Activated CD4-positive, CD25-positive, alpha-beta regulatory T cell treated with anti-CD3 and anti-CD28 coated beads, Interleukin-2, amount 50 U/mL, for 24 hours (primary cell): Measurements from ENCODE around the gene HYAL2.
"Not testable (repeated sequence)": the region's sequence is repeated elsewhere in the genome, so short reads cannot be mapped to it uniquely, and the experiment has no call there.

Experiments used
- ATAC-seq, 2 donors: fragments of 150-1000 bp; cut with Tn5 transposase; one replicate each; pipeline ENCODE4 v1.10.0; 2021; ENCODE audit warnings: mild to moderate bottlenecking in 1 of 2, moderate library complexity in 1 of 2

The HYAL2 gene

GRCh38 chr3:50288387-50289007, 34.0 kb downstream of the HYAL2 start:
- no peak for ATAC-seq

GRCh38 chr3:50287262-50287661, 35.3 kb downstream of the HYAL2 start:
- no peak for ATAC-seq

- ATAC-seq, result no peak
These were observed 36.0 kb downstream of the HYAL2 start for GRCh38 chr3:50286322-50287227.

DNA sequence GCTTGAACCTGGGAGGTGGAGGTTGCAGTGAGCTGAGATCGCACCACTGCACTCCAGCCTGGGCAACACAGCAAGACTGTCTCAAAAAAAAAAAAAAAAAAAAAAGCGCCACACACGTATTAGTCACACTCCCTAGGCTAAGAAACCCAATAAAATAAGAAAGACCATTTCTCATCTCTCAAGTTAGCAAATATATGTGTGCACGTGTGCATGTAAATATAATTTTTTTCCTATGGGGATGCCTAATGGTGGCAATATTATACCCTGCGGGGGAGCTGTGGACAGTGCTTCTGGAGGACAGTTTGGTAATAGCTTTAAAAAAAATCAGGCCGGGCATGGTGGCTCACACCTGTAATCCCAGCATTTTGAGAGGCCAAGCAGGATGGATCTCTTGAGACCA, 38.4 kb downstream of the HYAL2 start:
- not testable (repeated sequence) for ATAC-seq

- ATAC-seq, result no peak
These were observed 43.1 kb downstream of the HYAL2 start for GRCh38 chr3:50279255-50280016.

DNA sequence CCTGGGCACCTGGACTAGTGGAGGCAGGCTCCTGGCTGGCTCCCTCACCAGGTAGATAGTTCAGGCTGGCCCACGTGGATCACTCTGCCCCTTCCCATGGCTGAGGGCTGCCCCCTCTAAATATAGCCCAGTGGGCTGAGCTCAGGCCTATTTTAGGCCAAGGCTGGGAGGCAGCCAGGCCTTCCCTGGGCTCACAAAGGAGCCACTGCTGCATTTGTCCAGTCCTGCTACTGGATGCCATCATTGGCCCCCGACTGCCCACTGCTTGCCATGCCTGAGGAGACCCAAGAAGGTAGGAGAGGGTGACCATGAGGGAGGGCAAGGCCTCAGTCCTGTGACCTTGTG, 43.7 kb downstream of the HYAL2 start, which contains the start of gene LSMEM2:
Gene LSMEM2 (plus strand): TSS at position 208 of the 345 bp plus-strand sequence. CDS start 27 bp downstream, at position 235.
- ATAC-seq, result peak in 1 of 2 donors; percentile 7

- peak in 1 of 2 donors; percentile 19 for ATAC-seq
These were observed 44.2 kb downstream of the HYAL2 start for GRCh38 chr3:50278123-50278879.

GRCh38 chr3:50276762-50277101, 45.8 kb downstream of the HYAL2 start:
- ATAC-seq, result no peak

DNA sequence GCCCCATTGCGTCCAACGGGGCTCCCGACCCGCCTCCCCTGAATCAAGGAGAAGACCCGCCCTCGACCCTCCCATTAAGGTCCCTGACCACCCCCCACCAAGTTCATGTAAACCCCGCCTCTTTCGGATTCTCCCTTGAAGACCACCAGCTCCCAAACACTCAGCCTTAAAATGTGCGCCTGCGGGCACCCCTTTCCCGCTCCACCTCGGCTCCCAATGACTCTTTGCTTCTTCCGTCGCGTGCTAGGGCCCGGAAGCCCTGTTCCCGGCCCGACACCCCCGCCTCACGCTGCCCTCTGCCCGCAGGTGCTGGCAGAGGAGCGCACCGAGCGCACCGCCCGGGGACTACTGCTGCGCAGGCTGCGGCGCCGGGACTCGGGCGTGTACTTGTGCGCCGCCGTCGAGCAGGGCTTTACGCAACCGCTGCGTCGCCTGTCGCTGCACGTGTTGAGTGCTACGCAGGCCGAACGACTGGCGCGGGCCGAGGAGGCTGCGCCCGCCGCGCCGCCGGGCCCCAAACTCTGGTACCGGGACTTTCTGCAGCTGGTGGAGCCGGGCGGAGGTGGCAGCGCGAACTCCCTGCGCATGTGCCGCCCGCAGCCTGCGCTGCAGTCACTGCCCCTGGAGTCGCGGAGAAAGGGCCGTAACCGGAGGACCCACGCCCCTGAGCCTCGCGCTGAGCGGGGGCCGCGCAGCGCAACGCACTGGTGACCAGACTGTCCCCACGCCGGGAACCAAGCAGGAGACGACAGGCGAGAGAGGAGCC, 46.4 kb downstream of the HYAL2 start:
- no peak for ATAC-seq

DNA sequence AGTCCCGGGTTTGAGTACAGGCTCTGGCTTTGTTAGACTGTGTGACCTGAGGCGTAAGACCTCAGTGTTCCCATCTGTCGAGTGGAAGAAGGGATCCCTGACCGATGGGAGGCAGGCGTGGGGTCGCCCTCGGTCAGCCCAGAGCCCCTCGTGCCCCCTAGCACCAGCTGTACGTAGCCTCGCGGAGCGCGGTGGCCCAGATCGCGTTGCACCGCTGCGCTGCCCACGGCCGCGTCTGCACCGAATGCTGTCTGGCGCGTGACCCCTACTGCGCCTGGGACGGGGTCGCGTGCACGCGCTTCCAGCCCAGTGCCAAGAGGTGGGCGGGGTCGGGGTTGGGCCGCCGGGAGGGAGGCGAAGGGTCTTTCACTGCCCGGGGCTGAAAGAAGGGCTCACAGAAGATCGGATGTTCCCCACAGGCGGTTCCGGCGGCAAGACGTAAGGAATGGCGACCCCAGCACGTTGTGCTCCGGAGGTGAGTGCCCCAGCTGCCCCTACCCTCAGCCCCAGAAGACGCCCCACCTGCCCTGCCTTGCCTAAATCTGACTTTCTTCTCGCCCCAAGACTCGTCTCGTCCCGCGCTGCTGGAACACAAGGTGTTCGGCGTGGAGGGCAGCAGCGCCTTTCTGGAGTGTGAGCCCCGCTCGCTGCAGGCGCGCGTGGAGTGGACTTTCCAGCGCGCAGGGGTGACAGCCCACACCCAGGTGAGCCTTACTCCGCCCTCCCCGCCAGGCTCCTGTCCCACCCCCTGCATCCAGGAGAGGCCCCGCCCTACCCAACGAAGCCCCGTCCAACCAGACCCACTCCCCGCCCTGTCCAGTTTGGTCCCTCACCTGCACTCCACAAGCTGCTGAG, 47.2 kb downstream of the HYAL2 start:
- ATAC-seq, result no peak

- peak in 1 of 2 donors; percentile 22 for ATAC-seq
These were observed 48.0 kb downstream of the HYAL2 start for GRCh38 chr3:50274371-50275104.

DNA sequence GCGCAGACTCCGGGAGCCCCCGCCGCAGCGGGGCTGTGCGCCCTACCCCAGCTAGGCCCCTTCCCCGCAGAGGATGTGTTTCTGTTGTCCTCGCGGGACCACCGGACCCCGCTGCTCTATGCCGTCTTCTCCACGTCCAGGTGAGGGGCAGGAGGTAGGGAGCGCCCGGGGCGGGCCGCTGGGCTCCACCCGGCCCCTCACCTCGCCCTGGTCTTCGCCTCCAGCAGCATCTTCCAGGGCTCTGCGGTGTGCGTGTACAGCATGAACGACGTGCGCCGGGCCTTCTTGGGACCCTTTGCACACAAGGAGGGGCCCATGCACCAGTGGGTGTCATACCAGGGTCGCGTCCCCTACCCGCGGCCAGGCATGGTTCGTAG, 48.9 kb downstream of the HYAL2 start:
- ATAC-seq, result no peak

DNA sequence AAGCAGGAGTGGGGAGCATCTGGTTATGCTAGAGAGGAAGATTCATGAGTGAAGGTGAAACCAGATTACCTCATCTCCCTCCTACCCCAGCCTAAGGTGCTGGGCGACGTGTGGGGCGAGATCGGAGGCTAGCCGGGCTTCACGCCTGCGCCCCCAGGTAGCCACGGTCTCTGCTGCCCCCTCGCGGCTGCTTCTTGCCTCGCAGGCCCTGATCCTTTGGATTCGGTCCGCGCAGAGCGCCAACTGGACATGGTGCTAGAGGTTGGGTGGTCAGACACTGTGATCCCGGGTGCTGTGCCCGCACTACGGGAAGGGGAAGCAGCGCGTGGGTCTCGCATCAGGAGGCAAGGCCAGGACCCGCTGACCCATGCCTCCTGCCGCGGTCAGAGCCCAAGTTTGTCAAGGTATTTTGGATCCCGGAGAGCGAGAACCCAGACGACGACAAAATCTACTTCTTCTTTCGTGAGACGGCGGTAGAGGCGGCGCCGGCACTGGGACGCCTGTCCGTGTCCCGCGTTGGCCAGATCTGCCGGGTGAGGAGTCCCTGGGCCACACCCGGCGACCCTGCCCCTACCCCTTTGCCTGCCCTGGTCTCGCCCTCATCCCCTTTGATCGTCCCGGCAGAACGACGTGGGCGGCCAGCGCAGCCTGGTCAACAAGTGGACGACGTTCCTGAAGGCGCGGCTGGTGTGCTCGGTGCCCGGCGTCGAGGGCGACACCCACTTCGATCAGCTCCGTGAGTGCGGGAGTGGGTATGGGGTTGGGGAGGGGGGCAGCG, 49.4 kb downstream of the HYAL2 start:
- ATAC-seq, result peak; percentile 94 to 96

DNA sequence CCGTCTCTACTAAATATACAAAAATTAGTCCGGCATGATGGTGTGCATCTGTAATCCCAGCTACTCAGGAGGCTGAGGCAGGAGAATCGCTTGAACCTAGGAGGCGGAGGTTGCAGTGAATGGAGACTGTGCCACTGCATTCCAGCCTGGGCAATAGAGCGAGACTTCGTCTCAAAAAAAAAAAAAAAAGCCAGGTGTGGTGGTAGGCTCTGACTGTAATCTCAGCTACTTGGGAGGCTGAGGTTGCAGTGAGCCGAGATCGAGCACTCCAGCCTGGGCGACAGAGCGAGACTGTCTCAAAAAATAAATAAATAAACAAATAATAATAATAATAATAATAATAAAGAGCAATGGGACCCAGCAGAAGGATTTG, 50.0 kb downstream of the HYAL2 start:
- not testable (repeated sequence) for ATAC-seq

- ATAC-seq, result no peak
These were observed 51.1 kb downstream of the HYAL2 start for GRCh38 chr3:50271314-50271936.

DNA sequence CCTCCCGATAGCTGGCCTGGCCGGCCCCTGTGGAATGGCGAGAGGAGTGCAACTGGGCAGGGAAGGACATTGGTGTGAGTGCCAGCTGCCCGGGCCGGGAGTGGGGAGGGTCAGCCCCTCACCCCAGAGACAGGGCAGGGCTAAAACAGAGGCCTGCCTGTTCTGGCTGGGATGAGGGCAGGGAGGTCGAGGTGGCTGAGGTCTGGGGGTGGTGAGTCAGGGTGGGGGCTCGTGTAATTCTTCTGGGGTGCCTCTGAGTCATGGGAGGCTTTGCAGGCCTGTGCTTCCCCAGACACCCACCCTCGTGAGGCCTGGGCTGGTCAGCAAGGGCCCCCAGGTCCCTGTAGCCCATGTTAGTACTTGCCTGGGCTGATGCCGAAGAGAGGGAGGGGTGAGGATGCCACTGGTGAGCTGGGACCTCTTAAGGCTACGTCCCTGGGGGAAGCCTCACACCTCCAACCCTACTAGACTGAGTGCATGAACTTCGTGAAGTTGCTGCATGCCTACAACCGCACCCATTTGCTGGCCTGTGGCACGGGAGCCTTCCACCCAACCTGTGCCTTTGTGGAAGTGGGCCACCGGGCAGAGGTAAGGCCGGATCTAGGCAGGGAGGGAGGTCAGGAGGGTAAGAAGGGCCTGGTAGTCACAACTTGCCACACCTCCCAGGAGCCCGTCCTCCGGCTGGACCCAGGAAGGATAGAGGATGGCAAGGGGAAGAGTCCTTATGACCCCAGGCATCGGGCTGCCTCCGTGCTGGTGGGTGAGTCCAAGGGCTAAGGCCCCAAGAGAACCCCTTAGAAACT, 51.9 kb downstream of the HYAL2 start:
- no peak for ATAC-seq

GRCh38 chr3:50269977-50270413, 52.5 kb downstream of the HYAL2 start:
- ATAC-seq, result no peak

DNA sequence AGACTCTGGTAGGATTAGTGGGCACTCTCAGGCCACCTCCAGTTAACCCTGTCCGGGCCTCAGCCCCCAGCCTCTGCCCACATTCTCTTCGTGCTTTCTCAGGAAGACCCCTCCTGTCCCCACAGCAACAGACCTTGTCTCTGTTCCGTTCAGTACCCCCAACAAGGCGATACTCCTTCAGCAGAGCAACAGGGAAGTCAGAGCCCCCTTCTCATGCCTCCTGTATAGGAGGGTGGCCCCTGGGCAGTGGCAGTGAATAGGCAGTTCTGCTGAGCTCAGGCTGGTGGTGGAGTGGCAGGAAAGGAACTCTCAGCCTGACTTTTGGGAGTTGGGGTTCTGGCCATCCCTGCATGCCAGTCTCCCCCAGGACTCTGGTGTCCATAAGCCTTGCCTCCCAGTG, 53.1 kb downstream of the HYAL2 start:
- ATAC-seq, result no peak
